GM23248 (cell line): ENCODE data around the gene CYP27B1. TPM values are rescaled to one million over a fixed set of nuclear protein-coding genes. Genes with fewer than 3 reads are reported as not detected.

ENCODE experiments used
- DNase-seq: peaks from one replicate; pipeline ENCODE4 v3.0.0-alpha.2; 2015
- H2AFZ ChIP-seq: fragments of 200-600 bp; sonication (generic); 2 replicates; pipeline ENCODE4 v1.6.1; 2016; ENCODE audit warnings: antibody characterized with exemption
- H3F3A ChIP-seq: fragments of 200-600 bp; sonication (generic); 2 replicates; pipeline ENCODE4 v1.6.1; 2016; ENCODE audit warnings: mild to moderate bottlenecking, antibody characterized with exemption, mixed run types; ENCODE audit not compliant: insufficient read depth
- H3K27ac ChIP-seq: fragments of 200-600 bp; sonication (generic); 2 replicates; pipeline ENCODE4 v1.5.1; 2016; ENCODE audit warnings: mild to moderate bottlenecking
- H3K27me3 ChIP-seq: fragments of 200-600 bp; sonication (generic); replicated peaks from 2 replicates; pipeline ENCODE4 v1.6.1; 2016; ENCODE audit warnings: mild to moderate bottlenecking; ENCODE audit not compliant: insufficient read depth
- H3K36me3 ChIP-seq: fragments of 200-600 bp; sonication (generic); 2 replicates; pipeline ENCODE4 v1.6.1; 2016; ENCODE audit warnings: low read depth, mild to moderate bottlenecking
- H3K4me1 ChIP-seq: fragments of 200-600 bp; sonication (generic); 2 replicates; pipeline ENCODE4 v1.6.1; 2016; ENCODE audit warnings: mild to moderate bottlenecking; ENCODE audit not compliant: insufficient read depth
- H3K4me2 ChIP-seq: fragments of 200-600 bp; sonication (generic); one replicate; pipeline ENCODE4 v1.6.1; 2016; ENCODE audit warnings: mild to moderate bottlenecking; ENCODE audit not compliant: unreplicated experiment
- H3K4me3 ChIP-seq: fragments of 200-600 bp; sonication (generic); 2 replicates; pipeline ENCODE4 v1.5.1; 2016; ENCODE audit warnings: mild to moderate bottlenecking
- H3K79me2 ChIP-seq: fragments of 200-600 bp; sonication (generic); 2 replicates; pipeline ENCODE4 v1.6.1; 2016; ENCODE audit warnings: mild to moderate bottlenecking; ENCODE audit not compliant: insufficient read depth
- H3K9ac ChIP-seq: fragments of 200-600 bp; sonication (generic); 2 replicates; pipeline ENCODE4 v1.6.1; 2016; ENCODE audit warnings: mild to moderate bottlenecking
- H3K9me2 ChIP-seq: fragments of 200-600 bp; sonication (generic); 2 replicates; pipeline ENCODE4 v1.6.1; 2016; ENCODE audit warnings: mixed run types, mild to moderate bottlenecking, moderate library complexity; ENCODE audit not compliant: insufficient read depth
- H3K9me3 ChIP-seq: fragments of 200-600 bp; sonication (generic); one replicate; pipeline ENCODE4 v1.6.1; 2017; ENCODE audit warnings: low read depth
- H4K20me1 ChIP-seq: fragments of 200-600 bp; sonication (generic); 2 replicates; pipeline ENCODE4 v1.6.0; 2016; ENCODE audit not compliant: insufficient read depth
- EZH2 ChIP-seq: fragments of 200-600 bp; sonication (generic); IDR thresholded peaks from 2 replicates; pipeline ENCODE4 v1.6.1; 2018; ENCODE audit warnings: antibody characterized with exemption, mild to moderate bottlenecking; ENCODE audit not compliant: insufficient read depth, poor library complexity, severe bottlenecking
- EZH2phosphoT487 ChIP-seq: fragments of 200-600 bp; sonication (generic); IDR thresholded peaks from 2 replicates; pipeline ENCODE4 v1.6.1; 2018; ENCODE audit warnings: antibody characterized with exemption, moderate library complexity, mild to moderate bottlenecking, low read depth; ENCODE audit not compliant: insufficient read depth
- WGBS, 2 experiments: methylation state at CpG; one replicate each; pipeline ENCODE4 v1.1.6; 2015 to 2017; ENCODE audit warnings: low lambda C conversion rate in 2 of 2, low coverage in 1 of 2; ENCODE audit errors: missing lambda C conversion rate in 2 of 2; 5-methylcytosine and 5-hydroxymethylcytosine counted together
- in situ Hi-C: fragments of 300-500 bp; cut with MboI; formaldehyde crosslinking; loops from 2 replicates; pipeline ENCODE4 v1.15.0; 2020
- polyA plus RNA-seq: library from polyadenylated mRNA; unstranded; fragments of >200 nt; fragmentation: Nextera tagmentation; extraction: Ambion mirVana; gene quantifications from 2 replicates; pipeline ENCODE4 v1.2.1, GENCODE V29; 2016
- total RNA-seq: library from RNA; depleted of rRNA; stranded (reverse); fragments of >200 nt; shearing (Covaris generic); gene quantifications from 2 replicates; pipeline ENCODE4 v1.2.3, GENCODE V29; 2014

Gene CYP27B1
- total and polyA plus RNA-seq, 2 experiments from 2014 or later: 0.78 to 0.86 TPM

GRCh38 chr12:57739387-57739786, 27.5 kb downstream of the CYP27B1 start:
- Histone ChIP-seq H3K9me3 (no peaks in the 10 kb centered on the region), H3K9ac (no peak overlapping the region), H3K4me3 (no peak overlapping the region), H3F3A (0 out of 2 replicates have a peak, but pooled peaks cover 3% of the 10 kb centered on the region), H3K9me2 (no peaks in the 10 kb centered on the region), H3K4me1 (no peaks in the 10 kb centered on the region), H3K4me2 (no peak overlapping the region), H3K79me2 (no peaks in the 10 kb centered on the region), H2AFZ (no peak overlapping the region), H3K27ac (no peak overlapping the region), H3K36me3 (no peaks in the 10 kb centered on the region), H3K27me3 (peaks cover 40% of the 10 kb centered on the region), H4K20me1 (no peaks in the 10 kb centered on the region)
- DNase-seq: no peak
- TF ChIP-seq EZH2 (peak; percentile 31), EZH2phosphoT487 (0 out of 2 replicates have a peak, but pooled peaks have one; percentile 8)
- in situ Hi-C loops: no loop called here
- 23 to 24% methylated on average over 7 of the region's 7 CpGs for WGBS, 2 experiments

GRCh38 chr12:57738661-57739237, 28.1 kb downstream of the CYP27B1 start, which contains the start of gene AGAP2:
Gene AGAP2, minus strand, starts transcription at chr12:57738742. Its CDS starts 496 bp downstream, at chr12:57738246.
- no peaks in the 10 kb centered on the region for H3F3A ChIP-seq
- H3K4me3 ChIP-seq: peak within 1 kb of the TSS; percentile 53
- H3K9ac ChIP-seq: no peak within 1 kb of the TSS
- H3K9me2 ChIP-seq: no peaks in the 10 kb centered on the region
- no peaks in the 10 kb centered on the region for H3K36me3 ChIP-seq
- no peaks in the 10 kb centered on the region for H3K79me2 ChIP-seq
- H4K20me1 ChIP-seq: no peaks in the 10 kb centered on the region
- no peak within 1 kb of the TSS for H3K27ac ChIP-seq
- WGBS, 2 experiments: 1 to 2% methylated on average over 9 to 36 of the region's 36 CpGs
- H3K9me3 ChIP-seq: no peaks in the 10 kb centered on the region
- in situ Hi-C loops: no loop called here
- H3K27me3 ChIP-seq: peaks cover 40% of the 10 kb centered on the region
- no peak within 1 kb of the TSS for H2AFZ ChIP-seq
- H3K4me1 ChIP-seq: no peaks in the 10 kb centered on the region
- peak within 1 kb of the TSS; percentile 74 for H3K4me2 ChIP-seq
- DNase-seq: peak; percentile 27
- TF ChIP-seq EZH2phosphoT487 (0 out of 2 replicates have a peak, but pooled peaks have one; percentile 6), EZH2 (peak; percentile 77)

GRCh38 chr12:57737467-57738460, 29.1 kb downstream of the CYP27B1 start:
- Histone ChIP-seq H3K9ac (no peak overlapping the region), H3K4me1 (no peaks in the 10 kb centered on the region), H2AFZ (no peak overlapping the region), H3K9me2 (no peaks in the 10 kb centered on the region), H3F3A (no peaks in the 10 kb centered on the region), H4K20me1 (no peaks in the 10 kb centered on the region), H3K9me3 (no peaks in the 10 kb centered on the region), H3K4me2 (peak overlapping the region; percentile 74), H3K4me3 (peak overlapping the region; percentile 53), H3K27me3 (peaks cover 40% of the 10 kb centered on the region), H3K27ac (no peak overlapping the region), H3K79me2 (no peaks in the 10 kb centered on the region), H3K36me3 (no peaks in the 10 kb centered on the region)
- peak; percentile 67 for DNase-seq
- in situ Hi-C loops: no loop called here
- 1 to 2% methylated on average over 41 to 75 of the region's 110 CpGs for WGBS, 2 experiments
- TF ChIP-seq EZH2 (peak; percentile 31), EZH2phosphoT487 (peak; percentile 77; the same call in 1 of the 2 replicates)

- Histone ChIP-seq H3K9ac (no peak overlapping the region), H3K27ac (no peak overlapping the region), H3K4me1 (no peaks in the 10 kb centered on the region), H3K36me3 (no peaks in the 10 kb centered on the region), H3K79me2 (no peaks in the 10 kb centered on the region), H3K27me3 (peaks cover 40% of the 10 kb centered on the region), H3K4me2 (peak overlapping the region; percentile 75), H3K4me3 (no peak overlapping the region), H4K20me1 (no peaks in the 10 kb centered on the region), H3K9me2 (no peaks in the 10 kb centered on the region), H2AFZ (no peak overlapping the region), H3K9me3 (no peaks in the 10 kb centered on the region), H3F3A (no peaks in the 10 kb centered on the region)
- DNase-seq: peak; percentile 30
- TF ChIP-seq EZH2 (peak; percentile 95), EZH2phosphoT487 (peak; percentile 41; the same call in 1 of the 2 replicates)
- in situ Hi-C loops: no loop called here
- 4 to 7% methylated on average over 25 to 29 of the region's 31 CpGs for WGBS, 2 experiments
Measured at GRCh38 chr12:57736741-57737466, 30.0 kb downstream of the CYP27B1 start.
